IMR-90 (cell line): ENCODE measurements around the gene DRD4. TPM values are rescaled to one million over a fixed set of nuclear protein-coding genes. Genes with fewer than 3 reads are reported as not detected.

Experiments
- ATAC-seq: fragments of 200-7000 bp; cut with Tn5 transposase; 2 replicates; pipeline ENCODE4 v1.9.1; 2020; ENCODE audit warnings: low read depth, mild to moderate bottlenecking, moderate library complexity
- BruUV-seq: library from RNA; stranded (reverse); fragments of 400-500 nt; replicated peaks from 2 replicates; lab custom pipeline; 2021; lab: Mats Ljungman, UMichigan
- CTCF ChIA-PET: fragments of 300-600 bp; formaldehyde crosslinking; extraction: SDS; loops from one replicate; lab custom pipeline; 2021; ENCODE audit warnings: antibody characterized with exemption; lab: Yijun Ruan, JAX
- POLR2A ChIA-PET: fragments of 300-600 bp; sonication (Branson Sonifier 250); formaldehyde crosslinking; loops from one replicate; lab custom pipeline; 2022; ENCODE audit warnings: antibody characterized with exemption; ENCODE audit not compliant: unreplicated experiment; lab: Charles Lee
- DNase-seq: peaks from one replicate; pipeline ENCODE4 v3.0.0; 2013
- H2AFZ ChIP-seq: replicated peaks from 2 replicates; pipeline ENCODE3; 2013; ENCODE audit warnings: low read length, mild to moderate bottlenecking; ENCODE audit not compliant: poor library complexity
- H2AK5ac ChIP-seq: 2 replicates; pipeline ENCODE4 v1.6.1; 2013; ENCODE audit warnings: low read depth, low read length, inconsistent platforms
- H2AK9ac ChIP-seq: replicated peaks from 2 replicates; pipeline ENCODE3; 2013; ENCODE audit warnings: mild to moderate bottlenecking, low read depth, low read length, moderate library complexity; ENCODE audit not compliant: poor library complexity
- H2BK120ac ChIP-seq: 2 replicates; pipeline ENCODE4 v1.6.1; 2013; ENCODE audit warnings: low read depth, low read length, inconsistent platforms
- H2BK15ac ChIP-seq: 3 replicates; pipeline ENCODE4 v1.6.1; 2013; ENCODE audit warnings: low read depth, low read length, inconsistent platforms
- H2BK20ac ChIP-seq: 2 replicates; pipeline ENCODE4 v1.6.1; 2013; ENCODE audit warnings: low read depth, mild to moderate bottlenecking, inconsistent platforms, low read length, moderate library complexity
- H2BK5ac ChIP-seq: 2 replicates; pipeline ENCODE4 v1.6.1; 2013; ENCODE audit warnings: mild to moderate bottlenecking, low read depth, low read length, inconsistent platforms; ENCODE audit not compliant: poor library complexity, severe bottlenecking
- H3K14ac ChIP-seq: replicated peaks from 2 replicates; pipeline ENCODE4 v1.6.1; 2013; ENCODE audit warnings: low read depth, low read length, inconsistent platforms
- H3K18ac ChIP-seq: 2 replicates; pipeline ENCODE4 v1.6.1; 2013; ENCODE audit warnings: low read depth, low read length, control low read depth
- H3K23ac ChIP-seq: 2 replicates; pipeline ENCODE4 v1.6.1; 2013; ENCODE audit warnings: low read depth, low read length, inconsistent platforms
- H3K27ac ChIP-seq: 2 replicates; pipeline ENCODE4 v1.5.1; 2013; ENCODE audit warnings: mild to moderate bottlenecking, control low read depth, low read length; ENCODE audit not compliant: insufficient read depth
- H3K27me3 ChIP-seq: 2 replicates; pipeline ENCODE4 v1.6.1; 2013; ENCODE audit warnings: low read length; ENCODE audit not compliant: control insufficient read depth, insufficient read depth
- H3K36me3 ChIP-seq: 2 replicates; pipeline ENCODE4 v1.6.1; 2013; ENCODE audit warnings: low read length, mixed read lengths; ENCODE audit not compliant: control insufficient read depth, insufficient read depth
- H3K4ac ChIP-seq: 2 replicates; pipeline ENCODE4 v1.6.1; 2013; ENCODE audit warnings: low read depth, low read length, inconsistent platforms
- H3K4me1 ChIP-seq: 2 replicates; pipeline ENCODE4 v1.6.1; 2013; ENCODE audit warnings: low read length, mixed read lengths; ENCODE audit not compliant: control insufficient read depth, insufficient read depth
- H3K4me2 ChIP-seq: 2 replicates; pipeline ENCODE4 v1.6.1; 2013; ENCODE audit warnings: low read depth, mild to moderate bottlenecking, control low read depth, low read length, moderate library complexity
- H3K4me3 ChIP-seq: 2 replicates; pipeline ENCODE4 v1.5.1; 2013; ENCODE audit warnings: low read depth, mild to moderate bottlenecking, control low read depth, low read length, moderate library complexity; ENCODE audit not compliant: insufficient read depth
- H3K56ac ChIP-seq: 2 replicates; pipeline ENCODE4 v1.6.1; 2013; ENCODE audit warnings: low read length, inconsistent platforms; ENCODE audit not compliant: insufficient read depth; ENCODE audit errors: extremely low read depth
- H3K79me1 ChIP-seq, 2 experiments: 2 replicates each; pipeline ENCODE4 v1.6.1; 2013; ENCODE audit warnings: low read length in 2 of 2, inconsistent platforms in 1 of 2, low read depth in 1 of 2
- H3K9ac ChIP-seq: 2 replicates; pipeline ENCODE4 v1.6.1; 2013; ENCODE audit warnings: low read depth, low read length, control low read depth
- H3K9me1 ChIP-seq: 2 replicates; pipeline ENCODE4 v1.6.1; 2013; ENCODE audit warnings: low read length, inconsistent platforms; ENCODE audit not compliant: insufficient read depth
- H3K9me3 ChIP-seq: 2 replicates; pipeline ENCODE4 v1.6.1; 2013; ENCODE audit warnings: low read length; ENCODE audit not compliant: control insufficient read depth, insufficient read depth
- H4K20me1 ChIP-seq: 2 replicates; pipeline ENCODE4 v1.6.1; 2013; ENCODE audit warnings: low read length, inconsistent platforms; ENCODE audit not compliant: insufficient read depth
- H4K5ac ChIP-seq: 2 replicates; pipeline ENCODE4 v1.6.1; 2013; ENCODE audit warnings: mild to moderate bottlenecking, low read depth, low read length, control low read depth
- H4K8ac ChIP-seq, 2 experiments: 2 replicates each; pipeline ENCODE4 v1.6.1; 2013; ENCODE audit warnings: low read depth in 2 of 2, low read length in 2 of 2, control low read depth in 1 of 2, inconsistent platforms in 1 of 2
- H4K91ac ChIP-seq: 2 replicates; pipeline ENCODE4 v1.6.1; 2013; ENCODE audit warnings: low read depth, low read length, inconsistent platforms; ENCODE audit not compliant: insufficient read depth
- BHLHE40 ChIP-seq: fragments of 150-350 bp; IDR thresholded peaks from 2 replicates; pipeline ENCODE4 v1.6.1; 2016; ENCODE audit warnings: mild to moderate bottlenecking, low read depth, low read length
- CEBPB ChIP-seq: IDR thresholded peaks from 2 replicates; pipeline ENCODE4 v1.6.1; 2012; ENCODE audit warnings: low read depth, low read length, improper control_type of control experiment
- CHD1 ChIP-seq: IDR thresholded peaks from 2 replicates; pipeline ENCODE4 v1.6.1; 2012; ENCODE audit warnings: low read depth, low read length, improper control_type of control experiment
- FOS ChIP-seq: fragments of 150-350 bp; IDR thresholded peaks from 2 replicates; pipeline ENCODE4 v1.6.1; 2016; ENCODE audit warnings: low read depth, low read length
- MAFK ChIP-seq: IDR thresholded peaks from 2 replicates; pipeline ENCODE4 v1.6.1; 2012; ENCODE audit warnings: low read depth, low read length, improper control_type of control experiment
- MAZ ChIP-seq: IDR thresholded peaks from 2 replicates; pipeline ENCODE4 v1.6.1; 2012; ENCODE audit warnings: low read depth, mild to moderate bottlenecking, low read length, improper control_type of control experiment, moderate library complexity, borderline replicate concordance
- MXI1 ChIP-seq: IDR thresholded peaks from 2 replicates; pipeline ENCODE4 v1.6.1; 2012; ENCODE audit warnings: low read depth, mild to moderate bottlenecking, low read length, moderate library complexity, borderline replicate concordance
- NFE2L2 ChIP-seq: fragments of 150-350 bp; IDR thresholded peaks from 2 replicates; pipeline ENCODE4 v1.6.1; 2016; ENCODE audit warnings: low read depth, mild to moderate bottlenecking, low read length
- POLR2A ChIP-seq: IDR thresholded peaks from 2 replicates; pipeline ENCODE4 v1.6.1; 2012; ENCODE audit warnings: mild to moderate bottlenecking, low read depth, low read length
- RAD21 ChIP-seq: IDR thresholded peaks from 2 replicates; pipeline ENCODE4 v1.6.1; 2012; ENCODE audit warnings: low read length, improper control_type of control experiment
- RCOR1 ChIP-seq: IDR thresholded peaks from 2 replicates; pipeline ENCODE4 v1.6.1; 2012; ENCODE audit warnings: mild to moderate bottlenecking, low read length, improper control_type of control experiment; ENCODE audit not compliant: insufficient replicate concordance
- RFX5 ChIP-seq: IDR thresholded peaks from 2 replicates; pipeline ENCODE4 v1.8.0; 2012; ENCODE audit warnings: low read depth, mild to moderate bottlenecking, low read length, moderate library complexity
- SMC3 ChIP-seq: fragments of 150-350 bp; IDR thresholded peaks from 2 replicates; pipeline ENCODE4 v1.6.1; 2016; ENCODE audit warnings: low read depth, mild to moderate bottlenecking, antibody characterized with exemption, low read length, moderate library complexity
- WGBS, 2 experiments: methylation state at CpG; one replicate each; pipeline versions ENCODE4 v1.1.5 to v1.1.7; 2013; ENCODE audit warnings: missing lambda C conversion rate in 2 of 2; ENCODE audit not compliant: insufficient read length in 1 of 2; ENCODE audit errors: extremely low coverage in 2 of 2; 5-methylcytosine and 5-hydroxymethylcytosine counted together
- dilution Hi-C: fragments of 300-500 bp; cut with HindIII; formaldehyde crosslinking; loops from one replicate; pipeline ENCODE4 v1.14.3; 2018; ENCODE audit warnings: low sequenced_read_pairs; ENCODE audit not compliant: unreplicated experiment
- in situ Hi-C: fragments of 300-500 bp; cut with MboI; formaldehyde crosslinking; loops from 3 replicates; pipeline ENCODE4 v1.14.3; 2019; ENCODE audit warnings: low sequenced_read_pairs, inconsistent platforms, mixed read lengths
- intact Hi-C: fragments of 100-400 bp; cut with micrococcal nuclease; formaldehyde crosslinking; loops from 2 replicates; pipeline ENCODE4 v1.10.0; 2022
- polyA plus RNA-seq, 3 experiments: library from polyadenylated mRNA; depleted of rRNA; stranded (reverse); fragments of >200 nt; gene quantifications; 2 replicates each; pipeline ENCODE4 v1.2.3, GENCODE V29; 2012; ENCODE audit warnings: low replicate concordance in 1 of 3
- total RNA-seq: library from RNA; depleted of rRNA; stranded (reverse); fragments of >200 nt; gene quantifications from 2 replicates; pipeline ENCODE4 v1.2.3, GENCODE V29; 2012
- TF ChIP-seq, protein P1 (sequence below): conservative IDR thresholded peaks from 2 replicates; pipeline ENCODE4 v1.5.1; 2012; ENCODE audit warnings: mild to moderate bottlenecking, low read depth, low read length, improper control_type of control experiment
- TF ChIP-seq, protein P2 (sequence below): fragments of 150-350 bp; IDR thresholded peaks from 2 replicates; pipeline ENCODE4 v1.6.1; 2017; ENCODE audit warnings: mild to moderate bottlenecking, antibody characterized with exemption, low read length, low read depth
- TF ChIP-seq, protein P3 (sequence below): fragments of 150-350 bp; IDR thresholded peaks from 2 replicates; pipeline ENCODE4 v1.6.1; 2016; ENCODE audit warnings: low read depth, mild to moderate bottlenecking, low read length, moderate library complexity, borderline replicate concordance

Gene DRD4
- total and polyA plus RNA-seq, 2 of the 4 experiments (the other 2 are of a cell fraction) = not detected

DNA sequence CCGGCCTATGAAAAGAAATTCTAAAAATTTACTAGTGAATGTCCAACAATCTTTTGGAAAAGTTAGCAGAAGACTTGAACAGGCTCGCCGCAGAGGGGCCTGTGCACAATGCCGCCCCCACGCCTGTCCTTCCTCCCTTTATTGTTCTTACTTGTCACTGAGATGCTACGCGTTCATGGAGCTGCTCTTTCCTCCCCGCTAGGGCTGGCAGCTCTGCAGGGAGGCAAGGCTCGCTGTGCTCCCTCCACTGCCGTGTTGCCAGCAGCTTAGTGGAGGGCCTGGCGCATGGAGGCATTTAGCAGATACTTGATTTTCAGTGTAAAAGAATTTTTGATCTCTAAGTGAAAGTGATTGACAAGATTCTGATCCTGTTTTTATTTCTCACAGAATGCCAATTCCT lies 46.1 kb upstream of the DRD4 start:
- H3K4me2 ChIP-seq = no peak overlapping the region
- TF ChIP-seq POLR2A (no peak), FOS (no peak), MXI1 (no peak), SMC3 (no peak), NFE2L2 (no peak), RFX5 (no peak), MAZ (no peak), MAFK (no peak), BHLHE40 (no peak), RAD21 (no peak), RCOR1 (no peak), CHD1 (no peak), CEBPB (no peak)
- TF ChIP-seq, protein P1, sequence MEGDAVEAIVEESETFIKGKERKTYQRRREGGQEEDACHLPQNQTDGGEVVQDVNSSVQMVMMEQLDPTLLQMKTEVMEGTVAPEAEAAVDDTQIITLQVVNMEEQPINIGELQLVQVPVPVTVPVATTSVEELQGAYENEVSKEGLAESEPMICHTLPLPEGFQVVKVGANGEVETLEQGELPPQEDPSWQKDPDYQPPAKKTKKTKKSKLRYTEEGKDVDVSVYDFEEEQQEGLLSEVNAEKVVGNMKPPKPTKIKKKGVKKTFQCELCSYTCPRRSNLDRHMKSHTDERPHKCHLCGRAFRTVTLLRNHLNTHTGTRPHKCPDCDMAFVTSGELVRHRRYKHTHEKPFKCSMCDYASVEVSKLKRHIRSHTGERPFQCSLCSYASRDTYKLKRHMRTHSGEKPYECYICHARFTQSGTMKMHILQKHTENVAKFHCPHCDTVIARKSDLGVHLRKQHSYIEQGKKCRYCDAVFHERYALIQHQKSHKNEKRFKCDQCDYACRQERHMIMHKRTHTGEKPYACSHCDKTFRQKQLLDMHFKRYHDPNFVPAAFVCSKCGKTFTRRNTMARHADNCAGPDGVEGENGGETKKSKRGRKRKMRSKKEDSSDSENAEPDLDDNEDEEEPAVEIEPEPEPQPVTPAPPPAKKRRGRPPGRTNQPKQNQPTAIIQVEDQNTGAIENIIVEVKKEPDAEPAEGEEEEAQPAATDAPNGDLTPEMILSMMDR = no peak
- TF ChIP-seq, protein P2, sequence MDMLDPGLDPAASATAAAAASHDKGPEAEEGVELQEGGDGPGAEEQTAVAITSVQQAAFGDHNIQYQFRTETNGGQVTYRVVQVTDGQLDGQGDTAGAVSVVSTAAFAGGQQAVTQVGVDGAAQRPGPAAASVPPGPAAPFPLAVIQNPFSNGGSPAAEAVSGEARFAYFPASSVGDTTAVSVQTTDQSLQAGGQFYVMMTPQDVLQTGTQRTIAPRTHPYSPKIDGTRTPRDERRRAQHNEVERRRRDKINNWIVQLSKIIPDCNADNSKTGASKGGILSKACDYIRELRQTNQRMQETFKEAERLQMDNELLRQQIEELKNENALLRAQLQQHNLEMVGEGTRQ = no peak
- TF ChIP-seq, protein P3, sequence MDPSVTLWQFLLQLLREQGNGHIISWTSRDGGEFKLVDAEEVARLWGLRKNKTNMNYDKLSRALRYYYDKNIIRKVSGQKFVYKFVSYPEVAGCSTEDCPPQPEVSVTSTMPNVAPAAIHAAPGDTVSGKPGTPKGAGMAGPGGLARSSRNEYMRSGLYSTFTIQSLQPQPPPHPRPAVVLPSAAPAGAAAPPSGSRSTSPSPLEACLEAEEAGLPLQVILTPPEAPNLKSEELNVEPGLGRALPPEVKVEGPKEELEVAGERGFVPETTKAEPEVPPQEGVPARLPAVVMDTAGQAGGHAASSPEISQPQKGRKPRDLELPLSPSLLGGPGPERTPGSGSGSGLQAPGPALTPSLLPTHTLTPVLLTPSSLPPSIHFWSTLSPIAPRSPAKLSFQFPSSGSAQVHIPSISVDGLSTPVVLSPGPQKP = no peak
- no peaks in the 10 kb centered on the region for H3K27me3 ChIP-seq
- no peak overlapping the region for H4K5ac ChIP-seq
- BruUV-seq = no TSS peak
- POLR2A ChIA-PET = no interaction called here
- H2BK15ac ChIP-seq = no peak overlapping the region
- H3K79me1 ChIP-seq = peaks cover 32 to 72% of the 10 kb centered on the region in 2 experiments
- H3K18ac ChIP-seq = no peak overlapping the region
- H3K4me1 ChIP-seq = peaks cover 7% of the 10 kb centered on the region; the same call in 1 of the 2 replicates
- no peak overlapping the region for H3K23ac ChIP-seq
- dilution Hi-C loops = no loop called here
- no peak overlapping the region for H3K56ac ChIP-seq
- WGBS, 2 experiments = 100% methylated on average over 1 of the region's 11 CpGs; no CpG with 5 or more reads in 1 of the 2 experiments
- no peak overlapping the region for H4K91ac ChIP-seq
- H2BK5ac ChIP-seq = no peak overlapping the region
- CTCF ChIA-PET = no interaction called here
- H3K27ac ChIP-seq = no peak overlapping the region
- H4K8ac ChIP-seq = no peak overlapping the region
- no peak overlapping the region for H3K4ac ChIP-seq
- no peak overlapping the region for H3K4me3 ChIP-seq
- ATAC-seq = no peak
- H2AK5ac ChIP-seq = no peak overlapping the region
- no peak overlapping the region for H2BK120ac ChIP-seq
- peaks cover 4% of the 10 kb centered on the region; the same call in 1 of the 2 replicates for H3K9me1 ChIP-seq
- H3K36me3 ChIP-seq = peaks cover 66% of the 10 kb centered on the region
- in situ Hi-C loops = no loop called here
- intact Hi-C loops = no loop called here
- H3K14ac ChIP-seq = no peak overlapping the region
- no peak overlapping the region for H2AK9ac ChIP-seq
- H3K9ac ChIP-seq = no peak overlapping the region
- no peaks in the 10 kb centered on the region for H3K9me3 ChIP-seq
- no peak for DNase-seq
- no peak overlapping the region for H2AFZ ChIP-seq
- peaks cover 69% of the 10 kb centered on the region for H4K20me1 ChIP-seq
- no peak overlapping the region for H2BK20ac ChIP-seq
